KMS-11 (cell line): ENCODE data around the gene GLRB.

Source experiments
- H2AFZ ChIP-seq: fragments of 200-600 bp; sonication (generic); 2 replicates; pipeline ENCODE4 v1.6.1; 2016; ENCODE audit warnings: antibody characterized with exemption, mixed run types, low read depth
- H3K27ac ChIP-seq: fragments of 200-600 bp; sonication (generic); 2 replicates; pipeline ENCODE4 v1.6.1; 2016; ENCODE audit warnings: mild to moderate bottlenecking, mixed run types
- H3K27me3 ChIP-seq: fragments of 200-600 bp; sonication (generic); 2 replicates; pipeline ENCODE4 v1.6.1; 2017; ENCODE audit warnings: mild to moderate bottlenecking, low read depth, mixed run types, moderate library complexity; ENCODE audit not compliant: insufficient read depth
- H3K36me3 ChIP-seq: fragments of 200-600 bp; sonication (generic); 2 replicates; pipeline ENCODE4 v1.6.1; 2017; ENCODE audit warnings: mild to moderate bottlenecking, mixed run types; ENCODE audit not compliant: insufficient read depth
- H3K4me1 ChIP-seq: fragments of 200-600 bp; sonication (generic); 2 replicates; pipeline ENCODE4 v1.6.1; 2016; ENCODE audit warnings: mild to moderate bottlenecking, low read depth, mixed run types; ENCODE audit not compliant: poor library complexity, severe bottlenecking
- H3K4me2 ChIP-seq: fragments of 200-600 bp; sonication (generic); 2 replicates; pipeline ENCODE4 v1.7.0; 2016; ENCODE audit warnings: mild to moderate bottlenecking, mixed run types
- H3K4me3 ChIP-seq: fragments of 200-600 bp; sonication (generic); IDR thresholded peaks from 2 replicates; pipeline ENCODE4 v1.6.1; 2017; ENCODE audit warnings: low read depth, low read length, mixed read lengths; ENCODE audit not compliant: insufficient read depth
- H3K79me2 ChIP-seq: fragments of 200-600 bp; sonication (generic); 2 replicates; pipeline ENCODE4 v1.6.1; 2016; ENCODE audit warnings: low read depth, mixed run types; ENCODE audit not compliant: insufficient read depth
- H3K9ac ChIP-seq: fragments of 200-600 bp; sonication (generic); 2 replicates; pipeline ENCODE4 v1.6.1; 2016; ENCODE audit warnings: mild to moderate bottlenecking, mixed run types
- H4K20me1 ChIP-seq: fragments of 200-600 bp; sonication (generic); 2 replicates; pipeline ENCODE4 v1.6.1; 2016; ENCODE audit warnings: mild to moderate bottlenecking, mixed run types; ENCODE audit not compliant: insufficient read depth
- TF ChIP-seq, protein P1 (sequence below): fragments of 200-600 bp; sonication (generic); conservative IDR thresholded peaks from 2 replicates; pipeline ENCODE4 v1.6.1; 2017; ENCODE audit warnings: low read depth, mild to moderate bottlenecking, antibody characterized with exemption, low read length, moderate library complexity, mixed read lengths

GLRB gene

GRCh38 chr4:157221426-157221894, 145.5 kb downstream of the GLRB start:
- no peak overlapping the region for H3K4me2 ChIP-seq
- peaks cover 6% of the 10 kb centered on the region for H3K4me1 ChIP-seq
- no peak overlapping the region for H3K27ac ChIP-seq
- H3K36me3 ChIP-seq, result no peaks in the 10 kb centered on the region
- no peak overlapping the region for H3K9ac ChIP-seq
- H2AFZ ChIP-seq, result no peak overlapping the region
- no peaks in the 10 kb centered on the region for H3K27me3 ChIP-seq
- no peak overlapping the region for H3K4me3 ChIP-seq
- TF ChIP-seq, protein P1, sequence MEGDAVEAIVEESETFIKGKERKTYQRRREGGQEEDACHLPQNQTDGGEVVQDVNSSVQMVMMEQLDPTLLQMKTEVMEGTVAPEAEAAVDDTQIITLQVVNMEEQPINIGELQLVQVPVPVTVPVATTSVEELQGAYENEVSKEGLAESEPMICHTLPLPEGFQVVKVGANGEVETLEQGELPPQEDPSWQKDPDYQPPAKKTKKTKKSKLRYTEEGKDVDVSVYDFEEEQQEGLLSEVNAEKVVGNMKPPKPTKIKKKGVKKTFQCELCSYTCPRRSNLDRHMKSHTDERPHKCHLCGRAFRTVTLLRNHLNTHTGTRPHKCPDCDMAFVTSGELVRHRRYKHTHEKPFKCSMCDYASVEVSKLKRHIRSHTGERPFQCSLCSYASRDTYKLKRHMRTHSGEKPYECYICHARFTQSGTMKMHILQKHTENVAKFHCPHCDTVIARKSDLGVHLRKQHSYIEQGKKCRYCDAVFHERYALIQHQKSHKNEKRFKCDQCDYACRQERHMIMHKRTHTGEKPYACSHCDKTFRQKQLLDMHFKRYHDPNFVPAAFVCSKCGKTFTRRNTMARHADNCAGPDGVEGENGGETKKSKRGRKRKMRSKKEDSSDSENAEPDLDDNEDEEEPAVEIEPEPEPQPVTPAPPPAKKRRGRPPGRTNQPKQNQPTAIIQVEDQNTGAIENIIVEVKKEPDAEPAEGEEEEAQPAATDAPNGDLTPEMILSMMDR, result no peak
- no peaks in the 10 kb centered on the region for H3K79me2 ChIP-seq
- no peaks in the 10 kb centered on the region for H4K20me1 ChIP-seq
